HepG2 (cell line): ENCODE data around the gene SBNO1. TPM values are rescaled to one million over a fixed set of nuclear protein-coding genes. Genes with fewer than 3 reads are reported as not detected.
A peak's percentile ranks its signal among the peaks of the same experiment; 100 is the strongest.

Experiments used
- AKAP8 ChIP-seq: sonication (generic); formaldehyde crosslinking; IDR thresholded peaks from 2 replicates; pipeline ENCODE4 v1.5.1; 2020; ENCODE audit warnings: mild to moderate bottlenecking, missing genetic modification reagents
- CREB1 ChIP-seq, 2 experiments: fragments of 450-650 bp in 1 of 2; IDR thresholded peaks; 2 replicates each; pipeline ENCODE4 v1.6.1; 2016 to 2017; ENCODE audit warnings: control low read depth in 1 of 2, mild to moderate bottlenecking in 1 of 2, missing compliant biosample characterization in 1 of 2, missing genetic modification characterization in 1 of 2
- DNMT1 ChIP-seq: sonication (generic); formaldehyde crosslinking; IDR thresholded peaks from 2 replicates; pipeline ENCODE4 v1.5.1; 2020; ENCODE audit warnings: mild to moderate bottlenecking, missing genetic modification reagents
- HNRNPLL ChIP-seq: fragments of 200-400 bp; formaldehyde crosslinking; IDR thresholded peaks from 2 replicates; pipeline ENCODE4 v1.6.1; 2017; ENCODE audit warnings: mild to moderate bottlenecking, low read depth, low read length; ENCODE audit not compliant: poor library complexity, severe bottlenecking
- KDM3A ChIP-seq: IDR thresholded peaks from 2 replicates; pipeline ENCODE4 v1.6.1; 2018; ENCODE audit warnings: low read depth, missing compliant biosample characterization
- KLF9 ChIP-seq: IDR thresholded peaks from 2 replicates; pipeline ENCODE4 v1.6.1; 2016; ENCODE audit warnings: low read depth
- LRRFIP1 ChIP-seq: sonication (generic); formaldehyde crosslinking; conservative IDR thresholded peaks from 2 replicates; pipeline ENCODE4 v1.4.0; 2020; ENCODE audit warnings: missing genetic modification reagents
- MAFK ChIP-seq, 2 experiments: IDR thresholded peaks in 1 of 2; conservative IDR thresholded peaks in 1 of 2; 2 replicates each; pipeline ENCODE4 v1.6.1; 2011; ENCODE audit warnings: improper control_type of control experiment in 2 of 2, low read length in 2 of 2
- MTERF4 ChIP-seq: sonication (generic); formaldehyde crosslinking; IDR thresholded peaks from 2 replicates; pipeline ENCODE4 v1.8.0; 2023; ENCODE audit warnings: mild to moderate bottlenecking, missing genetic modification reagents
- RBM39 ChIP-seq: fragments of 200-400 bp; formaldehyde crosslinking; IDR thresholded peaks from one replicate; pipeline ENCODE4 v1.6.1; 2018; ENCODE audit warnings: antibody characterized with exemption, mild to moderate bottlenecking, low read depth, low read length; ENCODE audit not compliant: poor library complexity, severe bottlenecking
- REL ChIP-seq: sonication (generic); formaldehyde crosslinking; conservative IDR thresholded peaks from 2 replicates; pipeline ENCODE4 v1.8.0; 2022; ENCODE audit warnings: mild to moderate bottlenecking, missing genetic modification reagents, moderate library complexity
- SIX1 ChIP-seq: sonication (generic); formaldehyde crosslinking; IDR thresholded peaks from 2 replicates; pipeline ENCODE4 v1.4.0; 2020; ENCODE audit warnings: missing genetic modification reagents, borderline replicate concordance
- TBL1XR1 ChIP-seq: fragments of 150-350 bp; IDR thresholded peaks from 2 replicates; pipeline ENCODE4 v1.6.1; 2014; ENCODE audit warnings: borderline replicate concordance, low read length; ENCODE audit not compliant: partially characterized antibody
- ZBTB1 ChIP-seq: sonication (generic); formaldehyde crosslinking; IDR thresholded peaks from 2 replicates; pipeline ENCODE4 v1.4.0; 2020; ENCODE audit warnings: missing genetic modification reagents, borderline replicate concordance
- ZFP36L2 ChIP-seq: sonication (generic); formaldehyde crosslinking; IDR thresholded peaks from 2 replicates; pipeline ENCODE4 v1.4.0; 2020; ENCODE audit warnings: missing genetic modification reagents
- ZNF235 ChIP-seq: sonication (generic); formaldehyde crosslinking; IDR thresholded peaks from 2 replicates; pipeline ENCODE4 v1.8.1; 2023; ENCODE audit warnings: mild to moderate bottlenecking, missing genetic modification reagents, borderline replicate concordance
- ZNF251 ChIP-seq: sonication (generic); formaldehyde crosslinking; IDR thresholded peaks from 2 replicates; pipeline ENCODE4 v1.9.0; 2021; ENCODE audit warnings: mild to moderate bottlenecking, missing genetic modification reagents
- ZNF253 ChIP-seq: sonication (generic); formaldehyde crosslinking; IDR thresholded peaks from 2 replicates; pipeline ENCODE4 v1.8.0; 2022; ENCODE audit warnings: mild to moderate bottlenecking, missing genetic modification reagents, borderline replicate concordance
- ZNF362 ChIP-seq: sonication (generic); formaldehyde crosslinking; IDR thresholded peaks from 2 replicates; pipeline ENCODE4 v1.4.0; 2020; ENCODE audit warnings: missing genetic modification reagents, mild to moderate bottlenecking, borderline replicate concordance
- ZNF431 ChIP-seq: sonication (generic); formaldehyde crosslinking; IDR thresholded peaks from 2 replicates; pipeline ENCODE4 v1.9.0; 2022; ENCODE audit warnings: missing genetic modification reagents, low read depth, mild to moderate bottlenecking, borderline replicate concordance
- ZNF451 ChIP-seq: sonication (generic); formaldehyde crosslinking; IDR thresholded peaks from 2 replicates; pipeline ENCODE4 v1.5.0; 2020; ENCODE audit warnings: mild to moderate bottlenecking, missing genetic modification reagents
- ZNF547 ChIP-seq: sonication (generic); formaldehyde crosslinking; IDR thresholded peaks from 2 replicates; pipeline ENCODE4 v1.5.1; 2020; ENCODE audit warnings: mild to moderate bottlenecking, missing genetic modification reagents
- ZNF549 ChIP-seq: sonication (generic); formaldehyde crosslinking; IDR thresholded peaks from 2 replicates; pipeline ENCODE4 v1.5.0; 2020; ENCODE audit warnings: missing genetic modification reagents
- ZNF674 ChIP-seq: sonication (generic); formaldehyde crosslinking; IDR thresholded peaks from 2 replicates; pipeline ENCODE4 v1.5.0; 2020; ENCODE audit warnings: low read depth, mild to moderate bottlenecking, missing genetic modification reagents
- ZNF850 ChIP-seq: sonication (generic); formaldehyde crosslinking; conservative IDR thresholded peaks from 2 replicates; pipeline ENCODE4 v1.9.0; 2021; ENCODE audit warnings: mild to moderate bottlenecking, missing genetic modification reagents
- ZSCAN25 ChIP-seq: sonication (generic); formaldehyde crosslinking; IDR thresholded peaks from 2 replicates; pipeline ENCODE4 v1.8.0; 2022; ENCODE audit warnings: mild to moderate bottlenecking, missing genetic modification reagents
- ZSCAN29 ChIP-seq: sonication (generic); formaldehyde crosslinking; conservative IDR thresholded peaks from 2 replicates; pipeline ENCODE4 v1.4.0; 2020; ENCODE audit warnings: mild to moderate bottlenecking, missing genetic modification reagents
- polyA plus RNA-seq, 8 experiments: library from polyadenylated mRNA; depleted of rRNA in 3 of 8; stranded (reverse) in 7 of 8; unstranded in 1 of 8; fragments of >200 nt; fragmentation: Illumina TruSeq in 4 of 8; extraction: Trizol in 4 of 8; gene quantifications; 2 replicates each; pipeline versions ENCODE4 v1.2.1 to v1.2.3, GENCODE V29; 2011 to 2016; ENCODE audit warnings: low read depth in 4 of 8, missing spikeins in 1 of 8, mixed read lengths in 1 of 8; ENCODE audit not compliant: insufficient read depth in 1 of 8
- total RNA-seq, 5 experiments: library from RNA; depleted of rRNA; stranded (reverse); fragments of >200 nt; fragmentation: Illumina TruSeq; extraction: Trizol; gene quantifications; 2 replicates each; pipeline ENCODE4 v1.2.3, GENCODE V29; 2016; ENCODE audit warnings: low read depth in 1 of 5

The SBNO1 gene
- total and polyA plus RNA-seq, 2 of the 13 experiments (the other 11 are each of a cell fraction or from before 2014, with no cell fraction given), result 10.9 to 40.2 TPM

- TF ChIP-seq ZNF251 (no peak), REL (CRISPR knock-in tag) (no peak), KDM3A (CRISPR knock-in tag) (no peak), LRRFIP1 (no peak), ZNF253 (CRISPR knock-in tag) (no peak), AKAP8 (CRISPR knock-in tag) (no peak), CREB1 (IDR thresholded peaks at IDR 0.05) (no peak), CREB1 (CRISPR knock-in tag; IDR thresholded peaks at IDR 0.05) (no peak), ZNF235 (CRISPR knock-in tag) (no peak), MAFK (conservative IDR thresholded peaks at IDR 0.05 in 1 of 2, IDR thresholded peaks at IDR 0.05 in 1 of 2; ENCODE audit: low read length in 2 of 2) (no peak), TBL1XR1 (no peak), ZSCAN29 (CRISPR knock-in tag) (no peak), ZFP36L2 (CRISPR knock-in tag) (no peak), HNRNPLL (peak; percentile 46), ZNF850 (CRISPR knock-in tag) (0 out of 2 replicates have a peak, but pooled peaks have one; percentile 18), ZNF547 (CRISPR knock-in tag) (no peak), ZNF362 (CRISPR knock-in tag) (no peak), DNMT1 (no peak), RBM39 (no peak), ZNF451 (CRISPR knock-in tag) (no peak), SIX1 (CRISPR knock-in tag) (no peak), ZNF674 (no peak), MTERF4 (CRISPR knock-in tag) (no peak), ZNF431 (CRISPR knock-in tag) (no peak), KLF9 (no peak), ZBTB1 (CRISPR knock-in tag) (no peak), ZSCAN25 (CRISPR knock-in tag) (no peak), ZNF549 (CRISPR knock-in tag) (no peak)
Measured at GRCh38 chr12:123363740-123364531, 711 bp downstream of the SBNO1 start (continued).
